Endothelial cell of umbilical vein (primary cell): Measurements from ENCODE around the gene POLR2H. TPM values are rescaled to one million over a fixed set of nuclear protein-coding genes. Genes with fewer than 3 reads are reported as not detected.

ENCODE experiments used
- BruUV-seq: library from RNA; stranded (reverse); fragments of 400-500 nt; replicated peaks from 2 replicates; lab custom pipeline; 2021; lab: Mats Ljungman, UMichigan
- CTCF ChIA-PET: fragments of 300-600, 350-600 bp; sonication (Branson Sonifier 250); formaldehyde crosslinking; loops from one replicate; lab custom pipeline; 2021; ENCODE audit warnings: antibody characterized with exemption, inconsistent platforms; lab: Charles Lee
- POLR2A ChIA-PET: fragments of 300-600, 350-600 bp; sonication (Branson Sonifier 250); formaldehyde crosslinking; loops from one replicate; lab custom pipeline; 2021; ENCODE audit warnings: antibody characterized with exemption, inconsistent platforms; lab: Charles Lee
- DNase-seq: peaks from one replicate; pipeline ENCODE4 v3.0.0-alpha.2; 2011; ENCODE audit warnings: low read depth, low spot score
- FAIRE-seq: peaks from 2 replicates; lab custom pipeline; 2011; peaks lifted over from hg19 to GRCh38; lab: Jason Lieb, UNC
- H2AFZ ChIP-seq: 2 replicates; pipeline ENCODE4 v1.6.0; 2012; ENCODE audit warnings: low read depth, low read length, control low read depth, inconsistent platforms
- H3K27ac ChIP-seq: 2 replicates; pipeline ENCODE4 v1.5.1; 2011; ENCODE audit warnings: low read depth, mild to moderate bottlenecking, control low read depth, low read length, moderate library complexity; ENCODE audit not compliant: insufficient read depth
- H3K27me3 ChIP-seq, 2 experiments: 2 replicates each; pipeline versions ENCODE4 v1.6.0 to v1.6.1; 2011; ENCODE audit warnings: low read length in 2 of 2, mixed read lengths in 1 of 2; ENCODE audit not compliant: control insufficient read depth in 2 of 2, insufficient read depth in 2 of 2
- H3K36me3 ChIP-seq, 2 experiments: 2 replicates in 1 of 2; 3 replicates in 1 of 2; pipeline ENCODE4 v1.5.1; 2011; ENCODE audit warnings: low read length in 2 of 2, mild to moderate bottlenecking in 1 of 2, moderate library complexity in 1 of 2; ENCODE audit not compliant: control insufficient read depth in 2 of 2, insufficient read depth in 2 of 2; ENCODE audit errors: extremely low read depth in 1 of 2
- H3K4me1 ChIP-seq: 3 replicates; pipeline ENCODE4 v1.5.1; 2011; ENCODE audit warnings: mild to moderate bottlenecking, low read length; ENCODE audit not compliant: control insufficient read depth, insufficient read depth; ENCODE audit errors: extremely low read depth
- H3K4me2 ChIP-seq: 2 replicates; pipeline ENCODE4 v1.6.1; 2011; ENCODE audit warnings: low read length, control low read depth, mixed read lengths; ENCODE audit not compliant: insufficient read depth
- H3K4me3 ChIP-seq, 3 experiments: fragments of 200-600 bp in 1 of 3; sonication (generic), shearing (Covaris generic) in 1 of 3; replicated peaks in 1 of 3; 2 replicates each; pipeline ENCODE4 v1.5.1; 2011 to 2016; ENCODE audit warnings: control low read depth in 3 of 3, low read length in 3 of 3, mild to moderate bottlenecking in 2 of 3, inconsistent platforms in 1 of 3, low read depth in 1 of 3, moderate library complexity in 1 of 3; ENCODE audit not compliant: insufficient read depth in 1 of 3
- H3K79me2 ChIP-seq: 2 replicates; pipeline ENCODE4 v1.6.0; 2012; ENCODE audit warnings: low read length, inconsistent platforms; ENCODE audit not compliant: control insufficient read depth, insufficient read depth
- H3K9ac ChIP-seq: replicated peaks from 2 replicates; pipeline ENCODE3; 2011; ENCODE audit warnings: low read length, control low read depth; ENCODE audit not compliant: insufficient read depth; ENCODE audit errors: extremely low read depth
- H3K9me1 ChIP-seq: replicated peaks from 3 replicates; pipeline ENCODE4 v1.6.0; 2011; ENCODE audit warnings: mild to moderate bottlenecking, low read length; ENCODE audit not compliant: control insufficient read depth, insufficient read depth; ENCODE audit errors: extremely low read depth
- H3K9me3 ChIP-seq: replicated peaks from 2 replicates; pipeline ENCODE4 v1.5.1; 2012; ENCODE audit warnings: low read length, inconsistent platforms; ENCODE audit not compliant: control insufficient read depth, insufficient read depth
- H4K20me1 ChIP-seq: replicated peaks from 2 replicates; pipeline ENCODE3; 2011; ENCODE audit warnings: mild to moderate bottlenecking, low read length; ENCODE audit not compliant: control insufficient read depth, insufficient read depth; ENCODE audit errors: extremely low read depth
- EZH2 ChIP-seq: IDR thresholded peaks from 2 replicates; pipeline ENCODE4 v1.6.1; 2012; ENCODE audit warnings: borderline replicate concordance, low read depth, mild to moderate bottlenecking, moderate library complexity, low read length, inconsistent platforms; ENCODE audit not compliant: severe bottlenecking
- FOS ChIP-seq: IDR thresholded peaks from 2 replicates; pipeline ENCODE4 v1.6.1; 2011; ENCODE audit warnings: mild to moderate bottlenecking, low read length, moderate library complexity, borderline replicate concordance; ENCODE audit not compliant: insufficient read depth
- GATA2 ChIP-seq: IDR thresholded peaks from 2 replicates; pipeline ENCODE4 v1.7.0; 2011; ENCODE audit warnings: low read depth, mild to moderate bottlenecking, moderate library complexity, mixed read lengths, low read length; ENCODE audit not compliant: insufficient read length, insufficient read depth
- JUN ChIP-seq: IDR thresholded peaks from 2 replicates; pipeline ENCODE4 v1.6.1; 2011; ENCODE audit warnings: borderline replicate concordance, low read depth; ENCODE audit not compliant: insufficient read length, insufficient read depth
- MYC ChIP-seq: IDR thresholded peaks from one replicate; pipeline ENCODE4 v1.6.1; 2011; ENCODE audit warnings: mild to moderate bottlenecking, low read depth, low read length
- POLR2A ChIP-seq: IDR thresholded peaks from 2 replicates; pipeline ENCODE4 v1.6.1; 2012; ENCODE audit warnings: low read depth, mild to moderate bottlenecking, control low read depth, low read length
- POLR2AphosphoS5 ChIP-seq: IDR thresholded peaks from 2 replicates; pipeline ENCODE4 v1.6.1; 2012; ENCODE audit warnings: low read depth, mild to moderate bottlenecking, control low read depth, low read length, moderate library complexity; ENCODE audit not compliant: insufficient read depth
- dilution Hi-C: fragments of 300-500 bp; cut with MboI; formaldehyde crosslinking; loops from one replicate; pipeline ENCODE4 v1.15.0; 2019; ENCODE audit warnings: low sequenced_read_pairs; ENCODE audit not compliant: extremely low pct_ligation_motif_present
- intact Hi-C: fragments of 100-400 bp; cut with micrococcal nuclease; formaldehyde crosslinking; loops from one replicate; pipeline ENCODE4 v1.10.0; 2022
- polyA plus RNA-seq, 4 experiments: library from polyadenylated mRNA; depleted of rRNA in 3 of 4; stranded (reverse) in 3 of 4; unstranded in 1 of 4; fragments of >200 nt; gene quantifications; 2 replicates each; pipeline versions ENCODE4 v1.2.1 to v1.2.3, GENCODE V29; 2011 to 2012; ENCODE audit warnings: missing spikeins in 1 of 4
- total RNA-seq: library from RNA; stranded (reverse); gene quantifications from 2 replicates; pipeline ENCODE4 v1.2.3, GENCODE V29; 2021
- TF ChIP-seq, protein P1 (sequence below): IDR thresholded peaks from 2 replicates; pipeline ENCODE4 v1.6.1; 2011; ENCODE audit not compliant: insufficient read depth, insufficient read length

The POLR2H gene
- total and polyA plus RNA-seq, 2 donors (not counting 3 experiments of a cell fraction or from before 2014, with no cell fraction given): 89.0 to 276 TPM

DNA sequence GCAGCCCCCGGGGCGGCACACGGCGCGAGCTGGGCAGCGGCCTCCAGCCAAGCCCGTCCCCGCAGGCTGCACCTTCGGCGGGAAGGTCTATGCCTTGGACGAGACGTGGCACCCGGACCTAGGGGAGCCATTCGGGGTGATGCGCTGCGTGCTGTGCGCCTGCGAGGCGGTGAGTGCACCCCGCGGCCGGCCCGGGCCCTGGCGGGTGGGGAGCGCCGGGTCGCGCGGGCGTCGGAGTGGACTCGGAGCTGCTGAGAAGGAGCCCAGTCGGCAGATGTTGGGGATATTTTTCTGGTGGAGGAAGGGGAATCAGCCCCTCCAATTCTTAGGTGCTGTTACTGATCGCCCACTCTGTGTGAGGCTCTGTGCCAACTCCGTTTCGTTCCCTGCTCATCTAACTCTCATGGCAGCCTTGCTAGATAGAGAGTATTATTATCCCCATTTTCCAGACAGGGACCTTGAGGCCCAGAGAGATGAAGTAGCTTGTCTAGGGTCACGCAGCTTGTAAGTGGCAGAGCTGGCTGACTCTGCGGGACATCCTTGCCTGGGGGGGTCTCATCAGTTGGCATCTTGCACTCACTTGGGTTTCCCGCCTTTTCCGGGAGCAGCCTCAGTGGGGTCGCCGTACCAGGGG is 19.2 kb downstream of the POLR2H start:
- FAIRE-seq: no peak
- Histone ChIP-seq H3K36me3 (no peaks in the 10 kb centered on the region), H3K27ac (no peak overlapping the region), H3K79me2 (no peaks in the 10 kb centered on the region), H3K4me1 (peaks cover 10% of the 10 kb centered on the region), H3K9me3 (no peaks in the 10 kb centered on the region), H3K9ac (no peak overlapping the region), H3K9me1 (no peaks in the 10 kb centered on the region), H2AFZ (peak overlapping the region; percentile 53), H3K4me3 (peak overlapping the region in 1 of 3 experiments; percentile 10), H3K4me2 (peak overlapping the region; percentile 49), H4K20me1 (no peaks in the 10 kb centered on the region), H3K27me3 (peaks cover 40 to 48% of the 10 kb centered on the region in 2 experiments)
- TF ChIP-seq POLR2A (no peak), EZH2 (peak; percentile 100)
- POLR2A ChIA-PET: no interaction called here
- dilution Hi-C loops (no loop called here), intact Hi-C loops (loop anchor here (5.0 kb wide), 1 partner anchor 358 kb away; no protein-coding TSS in a partner anchor)
- DNase-seq: no peak
- BruUV-seq: no TSS peak
- CTCF ChIA-PET: interaction anchor here (0.6 to 3.0 kb wide), 2 partner anchors 9 to 86 kb away, joined by 3 to 21 read pairs; no protein-coding TSS in a partner anchor

DNA sequence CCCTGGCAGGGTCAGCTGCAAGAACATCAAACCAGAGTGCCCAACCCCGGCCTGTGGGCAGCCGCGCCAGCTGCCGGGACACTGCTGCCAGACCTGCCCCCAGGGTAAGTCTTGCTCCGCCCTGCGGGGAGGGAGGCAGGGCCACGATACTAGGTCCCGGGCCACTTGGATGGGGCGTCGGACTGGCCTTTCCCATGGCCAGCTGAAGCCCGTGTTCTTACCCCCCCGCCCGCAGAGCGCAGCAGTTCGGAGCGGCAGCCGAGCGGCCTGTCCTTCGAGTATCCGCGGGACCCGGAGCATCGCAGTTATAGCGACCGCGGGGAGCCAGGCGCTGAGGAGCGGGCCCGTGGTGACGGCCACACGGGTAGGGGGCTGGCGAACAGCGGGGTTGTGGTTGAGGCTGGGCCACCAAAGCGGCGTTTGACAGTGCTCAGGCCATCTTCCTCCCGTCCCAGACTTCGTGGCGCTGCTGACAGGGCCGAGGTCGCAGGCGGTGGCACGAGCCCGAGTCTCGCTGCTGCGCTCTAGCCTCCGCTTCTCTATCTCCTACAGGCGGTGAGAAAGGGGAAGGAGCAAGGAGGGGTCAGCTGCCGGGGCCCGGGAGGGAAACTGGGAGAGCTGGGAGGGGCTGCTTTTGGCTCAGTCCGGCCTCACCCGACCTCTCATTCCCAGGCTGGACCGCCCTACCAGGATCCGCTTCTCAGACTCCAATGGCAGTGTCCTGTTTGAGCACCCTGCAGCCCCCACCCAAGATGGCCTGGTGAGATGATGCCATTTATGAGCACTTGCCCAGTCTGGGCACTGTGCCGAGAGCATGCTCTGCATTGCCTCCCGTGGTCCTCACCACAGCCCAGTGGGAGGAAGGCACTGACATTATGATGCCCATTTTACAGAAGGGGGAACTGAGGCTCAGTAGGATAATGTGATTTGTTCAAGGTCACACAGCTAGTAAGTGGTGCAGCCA is 20.0 kb downstream of the POLR2H start:
- Histone ChIP-seq H3K9me1 (no peaks in the 10 kb centered on the region), H3K4me3 (no peak overlapping the region), H3K9me3 (no peaks in the 10 kb centered on the region), H3K4me1 (peaks cover 10% of the 10 kb centered on the region), H3K4me2 (peak overlapping the region; percentile 49), H4K20me1 (no peaks in the 10 kb centered on the region), H3K9ac (no peak overlapping the region), H2AFZ (peak overlapping the region; percentile 53), H3K27me3 (peaks cover 36 to 48% of the 10 kb centered on the region in 2 experiments), H3K27ac (no peak overlapping the region), H3K36me3 (no peaks in the 10 kb centered on the region), H3K79me2 (no peaks in the 10 kb centered on the region)
- DNase-seq (no peak), FAIRE-seq (no peak)
- peak; percentile 87 for TF ChIP-seq EZH2
- no peak for TF ChIP-seq POLR2AphosphoS5
- no peak for TF ChIP-seq GATA2
- TF ChIP-seq, protein P1, sequence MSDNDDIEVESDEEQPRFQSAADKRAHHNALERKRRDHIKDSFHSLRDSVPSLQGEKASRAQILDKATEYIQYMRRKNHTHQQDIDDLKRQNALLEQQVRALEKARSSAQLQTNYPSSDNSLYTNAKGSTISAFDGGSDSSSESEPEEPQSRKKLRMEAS: no peak
- no peak for TF ChIP-seq POLR2A
- no peak for TF ChIP-seq MYC
- no peak for TF ChIP-seq FOS
- no peak for TF ChIP-seq JUN
- intact Hi-C loops: loop anchor here (5.0 kb wide), 1 partner anchor 359 kb away; no protein-coding TSS in a partner anchor
- no TSS peak for BruUV-seq
- CTCF ChIA-PET: interaction anchor here (0.6 to 3.0 kb wide), 2 partner anchors 10 to 85 kb away, joined by 3 to 21 read pairs; no protein-coding TSS in a partner anchor
- POLR2A ChIA-PET: no interaction called here
- dilution Hi-C loops: no loop called here
